GM23338 (cell line): ENCODE results near the gene POLG2. TPM values are rescaled to one million over a fixed set of nuclear protein-coding genes. Genes with fewer than 3 reads are reported as not detected.
"Not testable (repeated sequence)": the region's sequence is repeated elsewhere in the genome, so short reads cannot be mapped to it uniquely, and the experiment has no call there.

Experiments used
- ATAC-seq: fragments of 200-7000 bp; cut with Tn5 transposase; 3 replicates; pipeline ENCODE4 v1.9.1; 2020
- DNase-seq: peaks from one replicate; pipeline ENCODE4 v3.0.0-alpha.2; 2015; ENCODE audit warnings: low spot score
- H2AFZ ChIP-seq: fragments of 200-600 bp; sonication (generic); 2 replicates; pipeline ENCODE4 v1.8.0; 2016; ENCODE audit warnings: antibody characterized with exemption, mild to moderate bottlenecking, moderate library complexity
- H3F3A ChIP-seq: fragments of 200-600 bp; sonication (generic); replicated peaks from 2 replicates; pipeline ENCODE4 v1.8.0; 2017; ENCODE audit warnings: antibody characterized with exemption, mixed run types, low read depth
- H3K27ac ChIP-seq: fragments of 200-600 bp; sonication (generic); 2 replicates; pipeline ENCODE4 v1.6.1; 2016; ENCODE audit warnings: low read depth
- H3K27me3 ChIP-seq: fragments of 200-600 bp; sonication (generic); 2 replicates; pipeline ENCODE4 v1.8.0; 2016; ENCODE audit warnings: mild to moderate bottlenecking, mixed run types, moderate library complexity; ENCODE audit not compliant: insufficient read depth
- H3K36me3 ChIP-seq: fragments of 200-600 bp; sonication (generic); 2 replicates; pipeline ENCODE4 v1.8.0; 2016; ENCODE audit warnings: mild to moderate bottlenecking; ENCODE audit not compliant: insufficient read depth
- H3K4me1 ChIP-seq: fragments of 200-600 bp; sonication (generic); 2 replicates; pipeline ENCODE4 v1.8.0; 2016; ENCODE audit warnings: mild to moderate bottlenecking, moderate library complexity; ENCODE audit not compliant: insufficient read depth
- H3K4me2 ChIP-seq: fragments of 200-600 bp; sonication (generic); 2 replicates; pipeline ENCODE4 v1.7.1; 2017; ENCODE audit warnings: mixed run types
- H3K4me3 ChIP-seq: fragments of 200-600 bp; sonication (generic); 2 replicates; pipeline ENCODE4 v1.6.1; 2016; ENCODE audit warnings: mixed run types
- H3K79me2 ChIP-seq: fragments of 200-600 bp; sonication (generic); replicated peaks from 2 replicates; pipeline ENCODE4 v1.8.0; 2017; ENCODE audit warnings: mild to moderate bottlenecking; ENCODE audit not compliant: insufficient read depth
- H3K9me2 ChIP-seq: fragments of 200-600 bp; sonication (generic); 2 replicates; pipeline ENCODE4 v1.8.0; 2017; ENCODE audit not compliant: insufficient read depth
- H4K20me1 ChIP-seq: fragments of 200-600 bp; sonication (generic); replicated peaks from 2 replicates; pipeline ENCODE4 v1.8.0; 2017; ENCODE audit warnings: mild to moderate bottlenecking; ENCODE audit not compliant: insufficient read depth
- H3K27ac Mint-ChIP-seq: 2 replicates; pipeline ENCODE4 v1.8.0; 2020; ENCODE audit warnings: inconsistent platforms, mild to moderate bottlenecking, moderate library complexity, mixed read lengths
- H3K27me3 Mint-ChIP-seq: 3 replicates; pipeline ENCODE4 v1.8.0; 2022; ENCODE audit warnings: low read depth, mild to moderate bottlenecking, moderate library complexity, mixed read lengths, inconsistent platforms; ENCODE audit not compliant: insufficient read depth, poor library complexity
- H3K36me3 Mint-ChIP-seq: 3 replicates; pipeline ENCODE4 v1.8.0; 2021; ENCODE audit warnings: low read depth, mild to moderate bottlenecking, inconsistent platforms, moderate library complexity, mixed read lengths
- H3K4me1 Mint-ChIP-seq: 3 replicates; pipeline ENCODE4 v1.8.0; 2020; ENCODE audit warnings: mild to moderate bottlenecking, inconsistent platforms, mixed read lengths
- H3K4me3 Mint-ChIP-seq: 3 replicates; pipeline ENCODE4 v1.8.0; 2021; ENCODE audit warnings: moderate library complexity, mild to moderate bottlenecking, inconsistent platforms, mixed read lengths
- H3K9me3 Mint-ChIP-seq: 3 replicates; pipeline ENCODE4 v1.8.0; 2020; ENCODE audit warnings: moderate library complexity, mild to moderate bottlenecking, inconsistent platforms, mixed read lengths
- CTCF ChIP-seq, 2 experiments: fragments of 200-600 bp in 1 of 2; sonication (generic) in 1 of 2; conservative IDR thresholded peaks; 2 replicates each; pipeline versions ENCODE4 v1.5.1 to v1.6.1; 2016 to 2017; ENCODE audit warnings: antibody characterized with exemption in 2 of 2, low read depth in 2 of 2, mild to moderate bottlenecking in 2 of 2, moderate library complexity in 1 of 2
- EZH2 ChIP-seq: fragments of 200-600 bp; sonication (generic); IDR thresholded peaks from one replicate; pipeline ENCODE4 v1.8.0; 2017; ENCODE audit warnings: antibody characterized with exemption, mild to moderate bottlenecking, low read depth; ENCODE audit not compliant: unreplicated experiment
- JUNB ChIP-seq: IDR thresholded peaks from one replicate; pipeline ENCODE4 v1.6.1; 2016; ENCODE audit warnings: antibody characterized with exemption; ENCODE audit not compliant: unreplicated experiment
- REST ChIP-seq: IDR thresholded peaks from one replicate; pipeline ENCODE4 v1.6.1; 2018; ENCODE audit warnings: antibody characterized with exemption; ENCODE audit not compliant: unreplicated experiment
- ZNF331 ChIP-seq: fragments of 250-450 bp; sonication (Bioruptor Pico); IDR thresholded peaks from 2 replicates; pipeline ENCODE4 v1.5.0; 2020; ENCODE audit warnings: low read depth, mild to moderate bottlenecking, moderate library complexity
- polyA plus RNA-seq: library from polyadenylated mRNA; unstranded; fragments of >200 nt; fragmentation: Nextera tagmentation; extraction: Ambion mirVana; gene quantifications from 2 replicates; pipeline ENCODE4 v1.2.1, GENCODE V29; 2016
- total RNA-seq: library from RNA; depleted of rRNA; stranded (reverse); fragments of >200 nt; shearing (Covaris generic); gene quantifications from 2 replicates; pipeline ENCODE4 v1.2.3, GENCODE V29; 2014

The POLG2 gene
- total and polyA plus RNA-seq, 2 experiments from 2014 or later: 20.2 to 28.0 TPM

DNA sequence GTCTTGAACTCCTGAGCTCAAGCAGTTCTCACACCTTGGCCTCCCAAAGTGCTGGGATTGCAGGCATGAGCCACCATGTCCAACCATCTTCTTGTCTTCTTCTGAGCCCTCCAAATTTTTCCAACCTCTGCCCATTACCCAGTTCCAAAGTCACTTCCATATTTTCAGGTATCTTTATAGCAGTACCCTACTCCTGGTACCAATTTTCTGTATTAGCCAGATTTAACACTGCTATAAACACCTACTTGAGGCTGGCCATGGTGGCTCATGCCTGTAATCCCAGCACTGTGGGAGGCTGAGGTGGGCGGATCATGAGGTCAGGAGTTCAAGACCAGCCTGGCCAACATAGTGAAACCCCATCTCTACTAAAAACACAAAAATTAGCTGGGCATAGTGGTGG, 57.3 kb downstream of the POLG2 start:
- not testable (repeated sequence) for H3F3A ChIP-seq, H4K20me1 ChIP-seq, H3K4me3 ChIP-seq, H3K4me1 Mint-ChIP-seq, DNase-seq, H2AFZ ChIP-seq, H3K4me1 ChIP-seq, H3K4me2 ChIP-seq, H3K9me2 ChIP-seq, H3K36me3 ChIP-seq, H3K27me3 Mint-ChIP-seq, H3K27ac ChIP-seq, H3K27me3 ChIP-seq, H3K4me3 Mint-ChIP-seq, ATAC-seq, H3K27ac Mint-ChIP-seq, H3K79me2 ChIP-seq
- Mint-ChIP-seq H3K9me3 (peaks cover 66% of the 10 kb centered on the region), H3K36me3 (peaks cover 50% of the 10 kb centered on the region)

DNA sequence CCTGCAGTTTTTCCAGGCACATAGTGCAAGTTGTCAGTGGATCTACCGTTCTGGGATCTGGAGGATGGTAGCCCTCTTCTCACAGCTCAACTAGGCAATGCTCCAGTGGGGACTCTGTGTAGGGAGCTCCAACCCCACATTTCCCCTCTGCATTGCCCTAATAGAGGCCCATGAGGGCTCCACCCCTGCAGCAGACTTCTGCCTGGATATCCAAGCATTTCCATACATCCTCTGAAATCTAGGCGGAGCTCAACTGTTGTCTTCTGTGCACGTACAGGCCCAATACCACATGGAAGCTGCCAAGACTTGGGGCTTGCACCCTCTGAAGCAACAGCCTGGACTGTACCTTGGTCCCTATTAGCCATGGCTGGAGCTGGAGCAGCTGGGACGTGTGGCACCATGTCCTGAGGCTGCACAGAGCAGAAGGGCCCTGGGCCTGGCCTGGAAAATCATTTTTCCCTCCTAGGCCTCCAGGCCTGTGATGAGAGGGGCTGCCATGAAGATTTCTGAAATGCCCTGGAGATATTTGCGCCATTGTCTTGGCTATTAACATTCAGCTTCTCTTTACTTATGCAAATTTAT, 58.8 kb downstream of the POLG2 start:
- Histone ChIP-seq H3K4me3 (no peak overlapping the region), H3K9me2 (no peaks in the 10 kb centered on the region), H2AFZ (no peak overlapping the region), H4K20me1 (no peaks in the 10 kb centered on the region), H3K4me1 (no peaks in the 10 kb centered on the region), H3K4me2 (no peak overlapping the region), H3F3A (no peaks in the 10 kb centered on the region), H3K27ac (no peak overlapping the region), H3K36me3 (peaks cover 3% of the 10 kb centered on the region; the same call in 1 of the 2 replicates), H3K27me3 (no peaks in the 10 kb centered on the region), H3K79me2 (no peaks in the 10 kb centered on the region)
- Mint-ChIP-seq H3K9me3 (peaks cover 77% of the 10 kb centered on the region), H3K27me3 (peaks cover 12% of the 10 kb centered on the region), H3K4me3 (no peak overlapping the region), H3K27ac (no peak overlapping the region), H3K36me3 (peaks cover 60% of the 10 kb centered on the region), H3K4me1 (peaks cover 3% of the 10 kb centered on the region; the same call in 2 of the 3 replicates)
- ATAC-seq (no peak), DNase-seq (no peak)
- no peak for TF ChIP-seq ZNF331 (CRISPR knock-in tag)
- no peak for TF ChIP-seq REST
- TF ChIP-seq JUNB: no peak
- no peak for TF ChIP-seq CTCF (conservative IDR thresholded peaks at IDR 0.05; ENCODE audit: low read depth in 2 of 2)
- TF ChIP-seq EZH2: no peak
